Fibroblast of lung (primary cell): ENCODE measurements around the gene KMT2E. TPM values are rescaled to one million over a fixed set of nuclear protein-coding genes. Genes with fewer than 3 reads are reported as not detected.

Source experiments
- DNase-seq, 2 donors: peaks; one replicate each; pipeline versions ENCODE4 v3.0.0 to v3.0.0-alpha.2; 2010; ENCODE audit warnings: low read depth in 2 of 2
- H2AFZ ChIP-seq: 2 replicates; pipeline ENCODE4 v1.5.1; 2012; ENCODE audit warnings: low read length, control low read depth, inconsistent platforms
- H3K27ac ChIP-seq: 2 replicates; pipeline ENCODE4 v1.5.1; 2011; ENCODE audit warnings: low read length, control low read depth; ENCODE audit not compliant: insufficient read depth
- H3K27me3 ChIP-seq: 2 replicates; pipeline ENCODE4 v1.5.1; 2011; ENCODE audit warnings: mild to moderate bottlenecking, low read length; ENCODE audit not compliant: control insufficient read depth, insufficient read depth
- H3K36me3 ChIP-seq: 2 replicates; pipeline ENCODE4 v1.5.1; 2011; ENCODE audit warnings: low read length; ENCODE audit not compliant: control insufficient read depth, insufficient read depth
- H3K4me1 ChIP-seq: 2 replicates; pipeline ENCODE4 v1.5.1; 2011; ENCODE audit warnings: low read length; ENCODE audit not compliant: control insufficient read depth, insufficient read depth; ENCODE audit errors: extremely low read depth
- H3K4me2 ChIP-seq: 2 replicates; pipeline ENCODE4 v1.5.1; 2011; ENCODE audit warnings: low read length, control low read depth; ENCODE audit not compliant: insufficient read depth; ENCODE audit errors: extremely low read depth
- H3K4me3 ChIP-seq, 4 experiments: fragments of 200-600 bp in 1 of 4; sonication (generic) in 1 of 4; replicated peaks in 1 of 4; 2 replicates each; pipeline ENCODE4 v1.5.1; 2011 to 2016; ENCODE audit warnings: low read length in 4 of 4, low read depth in 3 of 4, mild to moderate bottlenecking in 3 of 4, control low read depth in 2 of 4, inconsistent platforms in 1 of 4, mixed read lengths in 1 of 4; ENCODE audit not compliant: insufficient read depth in 1 of 4; ENCODE audit errors: control extremely low read depth in 1 of 4
- H3K79me2 ChIP-seq: 2 replicates; pipeline ENCODE4 v1.5.1; 2012; ENCODE audit warnings: mild to moderate bottlenecking, low read length, inconsistent platforms; ENCODE audit not compliant: control insufficient read depth, insufficient read depth
- H3K9ac ChIP-seq: 2 replicates; pipeline ENCODE4 v1.5.1; 2011; ENCODE audit warnings: mild to moderate bottlenecking, low read length, control low read depth; ENCODE audit not compliant: insufficient read depth
- H3K9me3 ChIP-seq: 2 replicates; pipeline ENCODE4 v1.5.1; 2012; ENCODE audit warnings: low read depth, low read length; ENCODE audit not compliant: control insufficient read depth, insufficient read depth
- H4K20me1 ChIP-seq: 2 replicates; pipeline ENCODE4 v1.5.1; 2011; ENCODE audit warnings: low read length; ENCODE audit not compliant: control insufficient read depth, insufficient read depth; ENCODE audit errors: extremely low read depth
- CTCF ChIP-seq, 2 donors: IDR thresholded peaks in 1 of 2; conservative IDR thresholded peaks in 1 of 2; 1 replicate in 1 of 2; 2 replicates in 1 of 2; pipeline ENCODE4 v1.5.1; 2011 to 2012; ENCODE audit warnings: low read length in 2 of 2, control low read depth in 1 of 2, inconsistent platforms in 1 of 2, low read depth in 1 of 2, mild to moderate bottlenecking in 1 of 2
- EZH2 ChIP-seq: IDR thresholded peaks from 2 replicates; pipeline ENCODE4 v1.5.1; 2012; ENCODE audit warnings: low read length, control low read depth, mild to moderate bottlenecking; ENCODE audit errors: missing control alignments
- polyA plus RNA-seq, 2 donors: library from polyadenylated mRNA; depleted of rRNA in 1 of 2; stranded (reverse) in 1 of 2; unstranded in 1 of 2; fragments of >200 nt; gene quantifications; 2 replicates each; pipeline ENCODE4 v1.2.1, GENCODE V29; 2011 to 2012; ENCODE audit warnings: missing spikeins in 1 of 2
- total RNA-seq: library from RNA; depleted of rRNA; stranded (reverse); fragments of >200 nt; gene quantifications from 2 replicates; pipeline ENCODE4 v1.2.1, GENCODE V29; 2014

The KMT2E gene
- total and polyA plus RNA-seq, 2 donors (not counting 1 experiment from before 2014, with no cell fraction given), result 7.5 to 95.0 TPM

GRCh38 chr7:105060437-105060836, 46.4 kb downstream of the KMT2E start:
- no peak overlapping the region for H3K4me3 ChIP-seq
- DNase-seq, result no peak
- H2AFZ ChIP-seq, result no peak overlapping the region
- H3K4me2 ChIP-seq, result no peak overlapping the region
- H4K20me1 ChIP-seq, result no peaks in the 10 kb centered on the region
- no peak overlapping the region for H3K9ac ChIP-seq
- peaks cover 2% of the 10 kb centered on the region for H3K4me1 ChIP-seq
- TF ChIP-seq EZH2 (no peak), CTCF (conservative IDR thresholded peaks at IDR 0.05 in 1 of 2, IDR thresholded peaks at IDR 0.05 in 1 of 2; ENCODE audit: low read depth in 1 of 2, low read length in 2 of 2) (no peak)
- no peaks in the 10 kb centered on the region for H3K9me3 ChIP-seq
- H3K36me3 ChIP-seq, result no peaks in the 10 kb centered on the region
- no peak overlapping the region for H3K27ac ChIP-seq
- no peaks in the 10 kb centered on the region for H3K27me3 ChIP-seq
- peaks cover 79% of the 10 kb centered on the region for H3K79me2 ChIP-seq

- Histone ChIP-seq H4K20me1 (no peaks in the 10 kb centered on the region), H3K9ac (no peak overlapping the region)
Measured at GRCh38 chr7:105060923-105061322, 46.9 kb downstream of the KMT2E start.

DNA sequence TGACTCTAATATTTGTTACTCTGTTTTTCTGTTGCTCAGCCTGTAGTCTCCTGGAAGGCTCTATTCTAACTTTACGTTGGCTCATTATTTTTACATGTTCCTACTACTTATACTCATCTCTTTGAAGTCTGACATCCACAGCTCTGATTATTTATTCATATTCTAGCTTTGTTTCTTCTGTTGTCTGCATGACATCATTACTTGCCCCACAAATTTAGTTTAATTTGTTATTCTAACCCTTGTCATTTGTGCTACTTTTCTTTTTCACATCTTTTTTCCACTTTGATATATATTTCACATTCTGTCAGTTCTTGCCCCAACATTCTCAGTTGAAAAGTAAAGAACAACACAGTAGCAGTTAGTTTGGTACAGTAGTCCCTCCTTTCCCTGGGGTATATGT, 51.1 kb downstream of the KMT2E start:
- Histone ChIP-seq H3K4me3 (no peak overlapping the region), H3K4me1 (peaks cover 2% of the 10 kb centered on the region), H3K27ac (no peak overlapping the region), H3K79me2 (peaks cover 52% of the 10 kb centered on the region), H2AFZ (no peak overlapping the region), H3K27me3 (no peaks in the 10 kb centered on the region), H3K36me3 (peaks cover 9% of the 10 kb centered on the region), H4K20me1 (no peaks in the 10 kb centered on the region), H3K9ac (no peak overlapping the region), H3K4me2 (no peak overlapping the region), H3K9me3 (no peaks in the 10 kb centered on the region)
- no peak for TF ChIP-seq CTCF (conservative IDR thresholded peaks at IDR 0.05 in 1 of 2, IDR thresholded peaks at IDR 0.05 in 1 of 2; ENCODE audit: low read depth in 1 of 2, low read length in 2 of 2)
- TF ChIP-seq EZH2, result no peak
- DNase-seq, result no peak

More at GRCh38 chr7:105060923-105061322, 46.9 kb downstream of the KMT2E start:
- Histone ChIP-seq H3K9me3 (no peaks in the 10 kb centered on the region), H3K79me2 (peaks cover 75% of the 10 kb centered on the region), H2AFZ (no peak overlapping the region), H3K27me3 (no peaks in the 10 kb centered on the region), H3K27ac (no peak overlapping the region), H3K4me1 (peaks cover 2% of the 10 kb centered on the region), H3K36me3 (no peaks in the 10 kb centered on the region), H3K4me3 (no peak overlapping the region), H3K4me2 (no peak overlapping the region)
- TF ChIP-seq CTCF (conservative IDR thresholded peaks at IDR 0.05 in 1 of 2, IDR thresholded peaks at IDR 0.05 in 1 of 2; ENCODE audit: low read depth in 1 of 2, low read length in 2 of 2), result no peak
- TF ChIP-seq EZH2, result no peak
- DNase-seq, result no peak
